ENCODE measurements around the gene SSR1.

- no peak for TF ChIP-seq CTCF (IDR thresholded peaks at IDR 0.05)
- no peak for TF ChIP-seq POLR2A (IDR thresholded peaks at IDR 0.05)
Measured at GRCh38 chr6:7268816-7269555, 44.0 kb downstream of the SSR1 start.

Data from esophagus squamous epithelium (tissue), 4 donors.